HS-5 (cell line): Measurements from ENCODE around the gene LRRFIP1.
"Not testable (repeated sequence)": the region's sequence is repeated elsewhere in the genome, so short reads cannot be mapped to it uniquely, and the experiment has no call there.

Experiments used
- DNase-seq: peaks from one replicate; pipeline ENCODE4 v3.0.0-alpha.2; 2012; ENCODE audit warnings: low read depth

The LRRFIP1 gene

GRCh38 chr2:237686659-237687136 is 59.3 kb downstream of the LRRFIP1 start:
- no peak for DNase-seq

- no peak for DNase-seq
Measured at GRCh38 chr2:237688081-237688480, 60.7 kb downstream of the LRRFIP1 start.

- not testable (repeated sequence) for DNase-seq
Measured at GRCh38 chr2:237688541-237688940, 61.2 kb downstream of the LRRFIP1 start.

- no peak for DNase-seq
Measured at GRCh38 chr2:237689336-237690131, 62.1 kb downstream of the LRRFIP1 start.

GRCh38 chr2:237691029-237691907 is 63.9 kb downstream of the LRRFIP1 start:
- DNase-seq = no peak

- no peak for DNase-seq
Measured at GRCh38 chr2:237691908-237692600, 64.7 kb downstream of the LRRFIP1 start.

GRCh38 chr2:237692601-237693290 is 65.4 kb downstream of the LRRFIP1 start:
- no peak for DNase-seq

- peak; percentile 64 for DNase-seq
Measured at GRCh38 chr2:237693291-237693994, 66.1 kb downstream of the LRRFIP1 start.

GRCh38 chr2:237694415-237695194 is 67.2 kb downstream of the LRRFIP1 start:
- no peak for DNase-seq

GRCh38 chr2:237695201-237695780 is 67.9 kb downstream of the LRRFIP1 start:
- DNase-seq = peak; percentile 97

- DNase-seq = no peak
Measured at GRCh38 chr2:237696461-237696860, 69.1 kb downstream of the LRRFIP1 start.

- no peak for DNase-seq
Measured at GRCh38 chr2:237697586-237698357, 70.4 kb downstream of the LRRFIP1 start.

GRCh38 chr2:237698358-237698694 is 70.9 kb downstream of the LRRFIP1 start:
- no peak for DNase-seq

GRCh38 chr2:237699870-237700511 is 72.6 kb downstream of the LRRFIP1 start:
- no peak for DNase-seq

- no peak for DNase-seq
Measured at GRCh38 chr2:237700512-237701032, 73.2 kb downstream of the LRRFIP1 start.

- DNase-seq = no peak
Measured at GRCh38 chr2:237701033-237701858, 73.9 kb downstream of the LRRFIP1 start.

- DNase-seq = no peak
Measured at GRCh38 chr2:237701859-237702390, 74.5 kb downstream of the LRRFIP1 start.
